Panc1 (cell line): ENCODE results near the gene LIPN. TPM values are rescaled to one million over a fixed set of nuclear protein-coding genes. Genes with fewer than 3 reads are reported as not detected.

Source experiments
- ATAC-seq: fragments of 200-7000 bp; cut with Tn5 transposase; 2 replicates; pipeline ENCODE4 v1.9.1; 2020; ENCODE audit warnings: mild to moderate bottlenecking, moderate library complexity
- BruUV-seq: library from RNA; stranded (reverse); fragments of 400-500 nt; replicated peaks from 2 replicates; lab custom pipeline; 2021; lab: Mats Ljungman, UMichigan
- CTCF ChIA-PET: fragments of 300-600 bp; sonication (Branson Sonifier 250); formaldehyde crosslinking; loops from one replicate; lab custom pipeline; 2022; ENCODE audit warnings: antibody characterized with exemption; lab: Charles Lee
- POLR2A ChIA-PET: fragments of 300-600 bp; sonication (Branson Sonifier 250); formaldehyde crosslinking; loops from one replicate; lab custom pipeline; 2022; ENCODE audit warnings: antibody characterized with exemption; lab: Charles Lee
- DNase-seq: peaks from one replicate; pipeline ENCODE4 v3.0.0-alpha.2; 2010; ENCODE audit warnings: low read depth, low spot score
- H3K27ac ChIP-seq: 2 replicates; pipeline ENCODE4 v1.5.1; 2011; ENCODE audit warnings: mild to moderate bottlenecking, low read length, inconsistent platforms
- H3K27me3 ChIP-seq: fragments of 200-500 bp; sonication (Bioruptor generic); 2 replicates; pipeline ENCODE4 v1.6.0; 2014; ENCODE audit warnings: low read length, inconsistent platforms; ENCODE audit not compliant: control insufficient read depth, insufficient read depth
- H3K36me3 ChIP-seq: fragments of 200-500 bp; sonication (Bioruptor generic); 2 replicates; pipeline ENCODE4 v1.5.1; 2014; ENCODE audit warnings: inconsistent platforms, mild to moderate bottlenecking, low read length, moderate library complexity; ENCODE audit not compliant: control insufficient read depth, insufficient read depth
- H3K4me1 ChIP-seq: 2 replicates; pipeline ENCODE4 v1.5.1; 2011; ENCODE audit warnings: inconsistent platforms, mild to moderate bottlenecking, low read length, moderate library complexity; ENCODE audit not compliant: control insufficient read depth, insufficient read depth
- H3K4me3 ChIP-seq, 2 experiments: 2 replicates each; pipeline ENCODE4 v1.5.1; 2011 to 2012; ENCODE audit warnings: low read depth in 2 of 2, low read length in 2 of 2, mild to moderate bottlenecking in 2 of 2, inconsistent platforms in 1 of 2, moderate library complexity in 1 of 2
- H3K9me3 ChIP-seq: fragments of 200-500 bp; sonication (Bioruptor generic); 2 replicates; pipeline ENCODE4 v1.5.1; 2014; ENCODE audit warnings: low read depth, mild to moderate bottlenecking, inconsistent platforms, low read length, moderate library complexity; ENCODE audit not compliant: control insufficient read depth, insufficient read depth
- POLR2AphosphoS5 ChIP-seq: IDR thresholded peaks from 2 replicates; pipeline ENCODE4 v1.6.1; 2012; ENCODE audit warnings: mild to moderate bottlenecking, low read depth, low read length, moderate library complexity
- SIN3A ChIP-seq: IDR thresholded peaks from 2 replicates; pipeline ENCODE4 v1.6.1; 2012; ENCODE audit warnings: low read depth, mild to moderate bottlenecking, low read length, moderate library complexity, borderline replicate concordance; ENCODE audit not compliant: insufficient read depth
- TCF7L2 ChIP-seq: IDR thresholded peaks from 2 replicates; pipeline ENCODE4 v1.6.1; 2011; ENCODE audit warnings: mild to moderate bottlenecking, low read depth, low read length, inconsistent platforms
- in situ Hi-C: cut with HindIII; loops from 2 replicates; pipeline ENCODE4 v1.10.0; 2016; ENCODE audit warnings: low sequenced_read_pairs, low pct_unique_long_range_greater_than_20kb
- intact Hi-C: fragments of 100-400 bp; cut with micrococcal nuclease; formaldehyde crosslinking; loops from one replicate; pipeline ENCODE4 v1.10.0; 2022; ENCODE audit not compliant: unreplicated experiment
- total RNA-seq: library from RNA; stranded (reverse); gene quantifications from one replicate; pipeline ENCODE4 v1.2.1, GENCODE V29; 2021; ENCODE audit not compliant: unreplicated experiment
- TF ChIP-seq, protein P1 (sequence below): fragments of 450-650 bp; IDR thresholded peaks from 2 replicates; pipeline ENCODE4 v1.5.1; 2017; ENCODE audit warnings: mild to moderate bottlenecking
- TF ChIP-seq, protein P2 (sequence below), 2 experiments: IDR thresholded peaks; 2 replicates each; pipeline ENCODE4 v1.6.1; 2011 to 2012; ENCODE audit warnings: low read depth in 2 of 2, control low read depth in 1 of 2, low read length in 1 of 2, mild to moderate bottlenecking in 1 of 2, moderate library complexity in 1 of 2; ENCODE audit not compliant: insufficient read depth in 1 of 2

LIPN gene
- total RNA-seq, 1 experiment from 2014 or later: not detected

DNA sequence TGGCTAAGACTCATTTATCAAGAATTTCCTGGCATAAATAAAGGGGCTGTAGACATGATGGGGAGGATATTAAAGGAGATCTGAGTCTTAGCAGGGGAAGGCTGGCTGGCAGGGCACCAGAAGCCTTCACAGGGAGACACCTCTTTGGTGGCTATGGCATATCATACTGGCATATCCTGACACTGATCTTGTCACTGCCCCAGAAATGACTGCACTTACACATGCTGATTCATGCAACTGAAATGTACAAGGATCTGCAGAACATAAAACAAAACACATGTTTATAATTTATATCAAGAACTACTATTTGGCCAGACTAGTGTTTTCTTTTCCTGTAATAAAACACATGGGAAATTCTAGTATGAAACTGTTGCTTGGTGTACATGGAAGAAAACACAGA, 5.5 kb upstream of the LIPN start:
- H3K9me3 ChIP-seq: no peaks in the 10 kb centered on the region
- ChIA-PET CTCF (no interaction called here), POLR2A (no interaction called here)
- DNase-seq (no peak), ATAC-seq (no peak)
- TF ChIP-seq TCF7L2: no peak
- no peak for TF ChIP-seq POLR2AphosphoS5
- TF ChIP-seq SIN3A: no peak
- TF ChIP-seq, protein P1, sequence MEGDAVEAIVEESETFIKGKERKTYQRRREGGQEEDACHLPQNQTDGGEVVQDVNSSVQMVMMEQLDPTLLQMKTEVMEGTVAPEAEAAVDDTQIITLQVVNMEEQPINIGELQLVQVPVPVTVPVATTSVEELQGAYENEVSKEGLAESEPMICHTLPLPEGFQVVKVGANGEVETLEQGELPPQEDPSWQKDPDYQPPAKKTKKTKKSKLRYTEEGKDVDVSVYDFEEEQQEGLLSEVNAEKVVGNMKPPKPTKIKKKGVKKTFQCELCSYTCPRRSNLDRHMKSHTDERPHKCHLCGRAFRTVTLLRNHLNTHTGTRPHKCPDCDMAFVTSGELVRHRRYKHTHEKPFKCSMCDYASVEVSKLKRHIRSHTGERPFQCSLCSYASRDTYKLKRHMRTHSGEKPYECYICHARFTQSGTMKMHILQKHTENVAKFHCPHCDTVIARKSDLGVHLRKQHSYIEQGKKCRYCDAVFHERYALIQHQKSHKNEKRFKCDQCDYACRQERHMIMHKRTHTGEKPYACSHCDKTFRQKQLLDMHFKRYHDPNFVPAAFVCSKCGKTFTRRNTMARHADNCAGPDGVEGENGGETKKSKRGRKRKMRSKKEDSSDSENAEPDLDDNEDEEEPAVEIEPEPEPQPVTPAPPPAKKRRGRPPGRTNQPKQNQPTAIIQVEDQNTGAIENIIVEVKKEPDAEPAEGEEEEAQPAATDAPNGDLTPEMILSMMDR: no peak
- TF ChIP-seq, protein P2, sequence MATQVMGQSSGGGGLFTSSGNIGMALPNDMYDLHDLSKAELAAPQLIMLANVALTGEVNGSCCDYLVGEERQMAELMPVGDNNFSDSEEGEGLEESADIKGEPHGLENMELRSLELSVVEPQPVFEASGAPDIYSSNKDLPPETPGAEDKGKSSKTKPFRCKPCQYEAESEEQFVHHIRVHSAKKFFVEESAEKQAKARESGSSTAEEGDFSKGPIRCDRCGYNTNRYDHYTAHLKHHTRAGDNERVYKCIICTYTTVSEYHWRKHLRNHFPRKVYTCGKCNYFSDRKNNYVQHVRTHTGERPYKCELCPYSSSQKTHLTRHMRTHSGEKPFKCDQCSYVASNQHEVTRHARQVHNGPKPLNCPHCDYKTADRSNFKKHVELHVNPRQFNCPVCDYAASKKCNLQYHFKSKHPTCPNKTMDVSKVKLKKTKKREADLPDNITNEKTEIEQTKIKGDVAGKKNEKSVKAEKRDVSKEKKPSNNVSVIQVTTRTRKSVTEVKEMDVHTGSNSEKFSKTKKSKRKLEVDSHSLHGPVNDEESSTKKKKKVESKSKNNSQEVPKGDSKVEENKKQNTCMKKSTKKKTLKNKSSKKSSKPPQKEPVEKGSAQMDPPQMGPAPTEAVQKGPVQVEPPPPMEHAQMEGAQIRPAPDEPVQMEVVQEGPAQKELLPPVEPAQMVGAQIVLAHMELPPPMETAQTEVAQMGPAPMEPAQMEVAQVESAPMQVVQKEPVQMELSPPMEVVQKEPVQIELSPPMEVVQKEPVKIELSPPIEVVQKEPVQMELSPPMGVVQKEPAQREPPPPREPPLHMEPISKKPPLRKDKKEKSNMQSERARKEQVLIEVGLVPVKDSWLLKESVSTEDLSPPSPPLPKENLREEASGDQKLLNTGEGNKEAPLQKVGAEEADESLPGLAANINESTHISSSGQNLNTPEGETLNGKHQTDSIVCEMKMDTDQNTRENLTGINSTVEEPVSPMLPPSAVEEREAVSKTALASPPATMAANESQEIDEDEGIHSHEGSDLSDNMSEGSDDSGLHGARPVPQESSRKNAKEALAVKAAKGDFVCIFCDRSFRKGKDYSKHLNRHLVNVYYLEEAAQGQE (IDR thresholded peaks at IDR 0.05; ENCODE audit: insufficient read depth in 1 of 2, low read depth in 2 of 2, low read length in 1 of 2): no peak
- H3K27ac ChIP-seq: no peak overlapping the region
- H3K27me3 ChIP-seq: no peaks in the 10 kb centered on the region
- intact Hi-C loops (no loop called here), in situ Hi-C loops (no loop called here)
- no peaks in the 10 kb centered on the region for H3K36me3 ChIP-seq
- H3K4me3 ChIP-seq: no peak overlapping the region
- no peaks in the 10 kb centered on the region for H3K4me1 ChIP-seq
- no TSS peak for BruUV-seq

DNA sequence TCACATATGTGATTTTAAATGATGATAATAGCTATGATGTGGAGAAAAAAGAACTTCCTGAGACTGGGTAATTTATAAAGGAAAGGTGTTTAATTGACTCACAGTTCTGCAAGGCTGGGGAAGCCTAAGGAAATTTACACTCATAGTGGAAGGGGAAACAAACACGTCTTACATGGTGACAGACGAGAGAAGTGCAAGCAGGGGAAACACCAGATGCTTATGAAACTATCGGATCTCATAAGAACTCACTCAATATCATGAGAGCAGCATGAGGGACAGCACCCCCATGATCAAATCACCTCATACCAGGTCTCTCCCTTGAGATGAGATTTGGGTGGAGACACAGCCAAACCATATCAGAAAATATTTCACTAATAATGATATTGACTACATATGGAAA, 4.1 kb upstream of the LIPN start:
- Histone ChIP-seq H3K27me3 (no peaks in the 10 kb centered on the region), H3K36me3 (no peaks in the 10 kb centered on the region), H3K9me3 (no peaks in the 10 kb centered on the region), H3K4me3 (no peak overlapping the region), H3K27ac (no peak overlapping the region), H3K4me1 (no peaks in the 10 kb centered on the region)
- DNase-seq: no peak
- BruUV-seq: no TSS peak
- in situ Hi-C loops (no loop called here), intact Hi-C loops (no loop called here)
- ATAC-seq: no peak
- no peak for TF ChIP-seq SIN3A
- no peak for TF ChIP-seq POLR2AphosphoS5
- TF ChIP-seq TCF7L2: no peak
- TF ChIP-seq, protein P2 (IDR thresholded peaks at IDR 0.05; ENCODE audit: insufficient read depth in 1 of 2, low read depth in 2 of 2, low read length in 1 of 2): no peak
- TF ChIP-seq, protein P1: no peak
- CTCF ChIA-PET: no interaction called here
- POLR2A ChIA-PET: no interaction called here
